Hepatocyte (in vitro differentiated cells): ENCODE measurements around the gene CDK6. TPM values are rescaled to one million over a fixed set of nuclear protein-coding genes. Genes with fewer than 3 reads are reported as not detected.
A peak's percentile ranks its signal among the peaks of the same experiment; 100 is the strongest.

Experiments
- DNase-seq: peaks from one replicate; pipeline ENCODE4 v3.0.0-alpha.2; 2016; ENCODE audit warnings: low spot score
- H2AFZ ChIP-seq: fragments of 200-600 bp; sonication (generic); 2 replicates; pipeline ENCODE4 v1.6.0; 2016; ENCODE audit warnings: antibody characterized with exemption, mild to moderate bottlenecking
- H3K27ac ChIP-seq: fragments of 200-600 bp; sonication (generic); 2 replicates; pipeline ENCODE4 v1.5.1; 2016; ENCODE audit warnings: mild to moderate bottlenecking
- H3K27me3 ChIP-seq: fragments of 200-600 bp; sonication (generic); 2 replicates; pipeline ENCODE4 v1.6.1; 2016
- H3K36me3 ChIP-seq: fragments of 200-600 bp; sonication (generic); replicated peaks from 2 replicates; pipeline ENCODE4 v1.5.1; 2016; ENCODE audit warnings: low read depth; ENCODE audit not compliant: insufficient read depth
- H3K4me1 ChIP-seq: fragments of 200-600 bp; sonication (generic); 2 replicates; pipeline ENCODE4 v1.5.1; 2016; ENCODE audit warnings: mild to moderate bottlenecking, moderate library complexity; ENCODE audit not compliant: insufficient read depth
- H3K4me2 ChIP-seq: fragments of 200-600 bp; sonication (generic); 2 replicates; pipeline ENCODE4 v1.6.0; 2016
- H3K4me3 ChIP-seq: fragments of 200-600 bp; sonication (generic); 2 replicates; pipeline ENCODE4 v1.5.1; 2016; ENCODE audit warnings: mild to moderate bottlenecking
- H3K79me2 ChIP-seq: fragments of 200-600 bp; sonication (generic); 2 replicates; pipeline ENCODE4 v1.6.0; 2017; ENCODE audit warnings: mild to moderate bottlenecking
- H3K9me2 ChIP-seq: fragments of 200-600 bp; sonication (generic); replicated peaks from 2 replicates; pipeline ENCODE4 v1.6.0; 2017; ENCODE audit warnings: mild to moderate bottlenecking; ENCODE audit not compliant: insufficient read depth
- H3K9me3 ChIP-seq: fragments of 200-600 bp; sonication (generic); 2 replicates; pipeline ENCODE4 v1.5.1; 2016; ENCODE audit warnings: low read depth, mild to moderate bottlenecking
- H4K20me1 ChIP-seq: fragments of 200-600 bp; sonication (generic); 2 replicates; pipeline ENCODE4 v1.6.0; 2016; ENCODE audit warnings: mild to moderate bottlenecking; ENCODE audit not compliant: insufficient read depth, poor library complexity, severe bottlenecking
- EZH2 ChIP-seq: fragments of 200-600 bp; sonication (generic); IDR thresholded peaks from 2 replicates; pipeline ENCODE4 v1.6.1; 2016; ENCODE audit warnings: antibody characterized with exemption, mild to moderate bottlenecking, borderline replicate concordance
- EZH2phosphoT487 ChIP-seq: fragments of 200-600 bp; sonication (generic); IDR thresholded peaks from one replicate; pipeline ENCODE4 v1.6.1; 2018; ENCODE audit warnings: antibody characterized with exemption, mild to moderate bottlenecking, low read depth, moderate library complexity; ENCODE audit not compliant: unreplicated experiment, severe bottlenecking
- WGBS: methylation state at CpG from one replicate; pipeline ENCODE4 v1.1.6; 2016; ENCODE audit warnings: low lambda C conversion rate; ENCODE audit errors: missing lambda C conversion rate; 5-methylcytosine and 5-hydroxymethylcytosine counted together
- polyA plus RNA-seq: library from polyadenylated mRNA; unstranded; fragments of >200 nt; fragmentation: Nextera tagmentation; extraction: Ambion mirVana; gene quantifications from 2 replicates; pipeline ENCODE4 v1.2.1, GENCODE V29; 2016
- total RNA-seq: library from RNA; depleted of rRNA; stranded (reverse); fragments of >200 nt; gene quantifications from 2 replicates; pipeline ENCODE4 v1.2.3, GENCODE V29; 2014
- TF ChIP-seq, protein P1 (sequence below): fragments of 200-600 bp; sonication (generic); IDR thresholded peaks from 2 replicates; pipeline ENCODE4 v1.5.1; 2016; ENCODE audit warnings: antibody characterized with exemption, mild to moderate bottlenecking; ENCODE audit not compliant: poor library complexity

CDK6 gene
- total and polyA plus RNA-seq, 2 experiments from 2014 or later = 18.7 to 64.5 TPM

DNA sequence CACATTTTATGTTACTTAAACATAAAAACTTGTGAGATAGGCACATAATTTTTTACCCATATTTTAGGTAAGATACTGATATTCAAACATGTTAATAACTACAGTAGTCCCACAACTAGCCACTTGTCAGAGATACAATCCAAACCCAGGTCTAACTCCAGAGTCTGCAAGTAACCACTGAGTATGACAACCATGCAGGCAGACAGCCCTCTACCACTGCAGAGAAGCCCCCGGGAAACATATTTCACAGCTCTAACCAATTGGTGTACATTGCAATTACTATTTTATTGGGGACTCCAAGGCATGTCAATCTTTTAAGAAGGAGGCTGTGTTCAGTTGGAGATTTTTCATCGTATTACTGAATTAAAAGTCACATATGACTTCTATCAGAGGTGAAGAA lies 139.0 kb downstream of the CDK6 start:
- WGBS = 46% methylated on average over 2 of the region's 2 CpGs
- Histone ChIP-seq H3K4me2 (peak overlapping the region; percentile 71), H3K27ac (peak overlapping the region; percentile 77), H2AFZ (no peak overlapping the region), H3K9me3 (no peaks in the 10 kb centered on the region), H3K27me3 (no peaks in the 10 kb centered on the region), H3K79me2 (peaks cover 41% of the 10 kb centered on the region), H3K4me1 (peaks cover 46% of the 10 kb centered on the region), H3K9me2 (no peaks in the 10 kb centered on the region), H3K36me3 (no peaks in the 10 kb centered on the region), H4K20me1 (peaks cover 3% of the 10 kb centered on the region), H3K4me3 (no peak overlapping the region)
- TF ChIP-seq EZH2 (no peak), EZH2phosphoT487 (no peak)
- TF ChIP-seq, protein P1, sequence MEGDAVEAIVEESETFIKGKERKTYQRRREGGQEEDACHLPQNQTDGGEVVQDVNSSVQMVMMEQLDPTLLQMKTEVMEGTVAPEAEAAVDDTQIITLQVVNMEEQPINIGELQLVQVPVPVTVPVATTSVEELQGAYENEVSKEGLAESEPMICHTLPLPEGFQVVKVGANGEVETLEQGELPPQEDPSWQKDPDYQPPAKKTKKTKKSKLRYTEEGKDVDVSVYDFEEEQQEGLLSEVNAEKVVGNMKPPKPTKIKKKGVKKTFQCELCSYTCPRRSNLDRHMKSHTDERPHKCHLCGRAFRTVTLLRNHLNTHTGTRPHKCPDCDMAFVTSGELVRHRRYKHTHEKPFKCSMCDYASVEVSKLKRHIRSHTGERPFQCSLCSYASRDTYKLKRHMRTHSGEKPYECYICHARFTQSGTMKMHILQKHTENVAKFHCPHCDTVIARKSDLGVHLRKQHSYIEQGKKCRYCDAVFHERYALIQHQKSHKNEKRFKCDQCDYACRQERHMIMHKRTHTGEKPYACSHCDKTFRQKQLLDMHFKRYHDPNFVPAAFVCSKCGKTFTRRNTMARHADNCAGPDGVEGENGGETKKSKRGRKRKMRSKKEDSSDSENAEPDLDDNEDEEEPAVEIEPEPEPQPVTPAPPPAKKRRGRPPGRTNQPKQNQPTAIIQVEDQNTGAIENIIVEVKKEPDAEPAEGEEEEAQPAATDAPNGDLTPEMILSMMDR = no peak
- no peak for DNase-seq

DNA sequence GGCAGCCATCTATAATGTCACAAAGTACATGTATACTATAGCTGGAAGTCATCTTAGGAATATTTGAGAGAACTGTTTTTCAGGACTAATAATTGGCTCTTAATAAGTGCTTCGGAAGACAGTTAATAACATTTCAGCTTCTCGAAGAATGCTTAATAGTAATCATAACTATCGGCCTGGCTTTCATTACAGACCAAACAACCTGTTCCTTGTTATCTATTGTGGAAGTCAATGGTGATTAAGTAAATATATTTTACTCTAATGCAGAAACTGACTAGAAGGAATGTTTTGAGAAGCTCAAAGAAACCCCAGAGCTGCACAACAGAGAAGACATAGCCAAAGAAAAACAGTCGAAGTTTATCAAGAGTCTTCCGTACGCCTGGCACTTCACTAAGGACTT lies 139.4 kb downstream of the CDK6 start:
- H3K4me2 ChIP-seq = peak overlapping the region; percentile 71
- H3K4me3 ChIP-seq = no peak overlapping the region
- TF ChIP-seq, protein P1 = no peak
- TF ChIP-seq EZH2phosphoT487 = no peak
- no peak for TF ChIP-seq EZH2
- H3K27ac ChIP-seq = peak overlapping the region; percentile 77
- H3K79me2 ChIP-seq = peaks cover 42% of the 10 kb centered on the region
- no peaks in the 10 kb centered on the region for H3K9me3 ChIP-seq
- no peaks in the 10 kb centered on the region for H3K36me3 ChIP-seq
- whole genome bisulfite sequencing = 39% methylated on average over 6 of the region's 6 CpGs
- no peak overlapping the region for H2AFZ ChIP-seq
- H4K20me1 ChIP-seq = peaks cover 3% of the 10 kb centered on the region
- no peaks in the 10 kb centered on the region for H3K9me2 ChIP-seq
- H3K27me3 ChIP-seq = no peaks in the 10 kb centered on the region
- DNase-seq = no peak
- peaks cover 46% of the 10 kb centered on the region for H3K4me1 ChIP-seq

DNA sequence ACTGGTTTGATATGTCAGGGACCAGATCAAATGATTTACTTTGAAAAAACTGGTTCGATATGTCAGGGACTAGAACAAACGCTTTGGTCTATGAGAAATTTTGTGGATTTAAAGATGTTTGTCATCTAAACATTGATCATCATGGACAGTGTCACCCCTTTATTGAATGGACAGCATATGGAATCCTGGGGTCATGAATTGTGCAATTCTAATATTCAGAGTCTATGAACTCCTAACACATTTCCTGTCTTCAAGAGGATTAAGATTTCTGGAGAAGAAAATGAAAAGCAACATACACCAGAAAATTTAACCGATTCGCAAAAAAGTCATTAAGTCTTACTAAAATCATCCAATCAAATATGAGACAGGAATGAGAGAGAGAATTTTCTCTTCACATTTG lies 139.8 kb downstream of the CDK6 start:
- peaks cover 3% of the 10 kb centered on the region for H4K20me1 ChIP-seq
- peaks cover 46% of the 10 kb centered on the region for H3K4me1 ChIP-seq
- TF ChIP-seq EZH2 (no peak), EZH2phosphoT487 (no peak)
- TF ChIP-seq, protein P1 = no peak
- no peaks in the 10 kb centered on the region for H3K9me2 ChIP-seq
- no peaks in the 10 kb centered on the region for H3K9me3 ChIP-seq
- no peaks in the 10 kb centered on the region for H3K36me3 ChIP-seq
- H3K27ac ChIP-seq = peak overlapping the region; percentile 77
- no peak overlapping the region for H3K4me3 ChIP-seq
- H2AFZ ChIP-seq = no peak overlapping the region
- DNase-seq = no peak
- peak overlapping the region; percentile 71 for H3K4me2 ChIP-seq
- WGBS = 65% methylated on average over 4 of the region's 4 CpGs
- H3K79me2 ChIP-seq = peaks cover 42% of the 10 kb centered on the region
- H3K27me3 ChIP-seq = no peaks in the 10 kb centered on the region
